Uterus (tissue), 4 donors: ENCODE results near the gene SBK3. TPM values are rescaled to one million over a fixed set of nuclear protein-coding genes. Genes with fewer than 3 reads are reported as not detected.
A peak's percentile ranks its signal among the peaks of the same experiment; 100 is the strongest.

Experiments
- DNase-seq, 2 donors: peaks; one replicate each; pipeline ENCODE4 v3.0.0-alpha.2; 2019 to 2020
- H3K27ac ChIP-seq, 2 donors: fragments of 200-600 bp; sonication (generic); 1 replicate in 1 of 2; 2 replicates in 1 of 2; pipeline ENCODE4 v1.5.1; 2016 to 2018
- H3K27me3 ChIP-seq, 2 donors: fragments of 200-600 bp; sonication (generic); one replicate each; pipeline ENCODE4 v1.5.1; 2018 to 2019; ENCODE audit warnings: control low read depth in 1 of 2
- H3K36me3 ChIP-seq, 2 donors: fragments of 200-600 bp; sonication (generic); one replicate each; pipeline ENCODE4 v1.5.1; 2019; ENCODE audit warnings: control low read depth in 1 of 2
- H3K4me1 ChIP-seq, 2 donors: fragments of 200-600 bp; sonication (generic); one replicate each; pipeline ENCODE4 v1.5.1; 2018 to 2019; ENCODE audit warnings: control low read depth in 1 of 2
- H3K4me3 ChIP-seq, 2 donors: fragments of 200-600 bp; sonication (generic); 1 replicate in 1 of 2; 2 replicates in 1 of 2; pipeline ENCODE4 v1.5.1; 2018 to 2019; ENCODE audit warnings: mild to moderate bottlenecking in 1 of 2
- H3K9me3 ChIP-seq, 2 donors: fragments of 200-600 bp; sonication (generic); one replicate each; pipeline ENCODE4 v1.5.1; 2019; ENCODE audit warnings: control low read depth in 1 of 2
- CTCF ChIP-seq, 4 experiments: fragments of 200-600 bp in 2 of 4; fragments of 450-650 bp in 2 of 4; sonication (generic) in 2 of 4; IDR thresholded peaks; one replicate each; pipeline ENCODE4 v1.5.1; 2016 to 2019; ENCODE audit warnings: antibody characterized with exemption in 4 of 4, mild to moderate bottlenecking in 2 of 4, moderate library complexity in 1 of 4
- POLR2A ChIP-seq, 2 donors: fragments of 450-650 bp; IDR thresholded peaks; one replicate each; pipeline ENCODE4 v1.6.1; 2016; ENCODE audit warnings: antibody characterized with exemption in 2 of 2, mild to moderate bottlenecking in 1 of 2, moderate library complexity in 1 of 2
- intact Hi-C: fragments of 100-400 bp; cut with DNase I; formaldehyde crosslinking; loops from one replicate; pipeline ENCODE4 v1.15.1; 2023; ENCODE audit warnings: low total_unique reads
- total RNA-seq, 4 donors: library from RNA; depleted of rRNA in 3 of 4; stranded (reverse); fragments of >200 nt in 3 of 4; gene quantifications; one replicate each; pipeline versions ENCODE4 v1.1.0 to v1.2.4, GENCODE V29; 2014 to 2023
- donor health status: DM: yes; HTN: yes; CAD: no.

Gene SBK3
- total RNA-seq, 4 donors from 2014 or later: 0.34 to 0.35 TPM; not detected in 2

GRCh38 chr19:55567708-55568328 is 22.5 kb upstream of the SBK3 start:
- TF ChIP-seq POLR2A (IDR thresholded peaks at IDR 0.05): no peak
- no peak for TF ChIP-seq CTCF (IDR thresholded peaks at IDR 0.05)
- Histone ChIP-seq H3K27ac (no peak overlapping the region), H3K27me3 (no peaks in the 10 kb centered on the region), H3K4me3 (no peak overlapping the region), H3K9me3 (no peaks in the 10 kb centered on the region), H3K4me1 (no peaks in the 10 kb centered on the region), H3K36me3 (no peaks in the 10 kb centered on the region)
- no peak for DNase-seq
- intact Hi-C loops: no loop called here

GRCh38 chr19:55566823-55567222 is 21.5 kb upstream of the SBK3 start:
- intact Hi-C loops: no loop called here
- TF ChIP-seq CTCF (IDR thresholded peaks at IDR 0.05) (no peak), POLR2A (IDR thresholded peaks at IDR 0.05) (no peak)
- no peak for DNase-seq
- Histone ChIP-seq H3K36me3 (no peaks in the 10 kb centered on the region), H3K27ac (no peak overlapping the region), H3K9me3 (no peaks in the 10 kb centered on the region), H3K27me3 (no peaks in the 10 kb centered on the region), H3K4me3 (no peak overlapping the region), H3K4me1 (no peaks in the 10 kb centered on the region)

GRCh38 chr19:55563261-55563690 is 17.9 kb upstream of the SBK3 start:
- Histone ChIP-seq H3K36me3 (no peaks in the 10 kb centered on the region), H3K9me3 (no peaks in the 10 kb centered on the region), H3K4me1 (no peaks in the 10 kb centered on the region), H3K27ac (peak overlapping the region; percentile 45 to 81), H3K27me3 (no peaks in the 10 kb centered on the region), H3K4me3 (no peak overlapping the region)
- peak; percentile 69 to 84 for DNase-seq
- intact Hi-C loops: no loop called here
- no peak for TF ChIP-seq CTCF (IDR thresholded peaks at IDR 0.05)
- peak in 1 of 2 donors; percentile 31 for TF ChIP-seq POLR2A (IDR thresholded peaks at IDR 0.05)

- H3K27me3 ChIP-seq: no peaks in the 10 kb centered on the region
- TF ChIP-seq CTCF (IDR thresholded peaks at IDR 0.05) (no peak), POLR2A (IDR thresholded peaks at IDR 0.05) (no peak)
- H3K9me3 ChIP-seq: no peaks in the 10 kb centered on the region
- intact Hi-C loops: no loop called here
- no peak for DNase-seq
- H3K36me3 ChIP-seq: no peaks in the 10 kb centered on the region
- H3K4me1 ChIP-seq: no peaks in the 10 kb centered on the region
- no peak overlapping the region for H3K27ac ChIP-seq
- H3K4me3 ChIP-seq: no peak overlapping the region
These were observed 14.3 kb upstream of the SBK3 start for GRCh38 chr19:55559684-55560083.

GRCh38 chr19:55554741-55555152 is 9.4 kb upstream of the SBK3 start:
- Histone ChIP-seq H3K4me3 (no peak overlapping the region), H3K27ac (no peak overlapping the region), H3K4me1 (peaks cover 0 to 5% of the 10 kb centered on the region in 2 donors), H3K36me3 (no peaks in the 10 kb centered on the region), H3K27me3 (no peaks in the 10 kb centered on the region), H3K9me3 (no peaks in the 10 kb centered on the region)
- DNase-seq: no peak
- intact Hi-C loops: no loop called here
- TF ChIP-seq CTCF (IDR thresholded peaks at IDR 0.05) (no peak), POLR2A (IDR thresholded peaks at IDR 0.05) (no peak)
